NB4 (cell line): ENCODE results near the gene GMCL1.

Experiments used
- MAX ChIP-seq: IDR thresholded peaks from 2 replicates; pipeline ENCODE4 v1.6.1; 2011; ENCODE audit warnings: low read depth, low read length
- POLR2A ChIP-seq: IDR thresholded peaks from 2 replicates; pipeline ENCODE4 v1.6.1; 2011; ENCODE audit warnings: mild to moderate bottlenecking; ENCODE audit not compliant: insufficient read length; ENCODE audit errors: extremely low read depth
- TF ChIP-seq, protein P1 (sequence below): IDR thresholded peaks from one replicate; pipeline ENCODE4 v1.5.1; 2012; ENCODE audit warnings: low read depth, low read length

GRCh38 chr2:69804416-69804815 lies 25.0 kb upstream of the GMCL1 start:
- TF ChIP-seq, protein P1, sequence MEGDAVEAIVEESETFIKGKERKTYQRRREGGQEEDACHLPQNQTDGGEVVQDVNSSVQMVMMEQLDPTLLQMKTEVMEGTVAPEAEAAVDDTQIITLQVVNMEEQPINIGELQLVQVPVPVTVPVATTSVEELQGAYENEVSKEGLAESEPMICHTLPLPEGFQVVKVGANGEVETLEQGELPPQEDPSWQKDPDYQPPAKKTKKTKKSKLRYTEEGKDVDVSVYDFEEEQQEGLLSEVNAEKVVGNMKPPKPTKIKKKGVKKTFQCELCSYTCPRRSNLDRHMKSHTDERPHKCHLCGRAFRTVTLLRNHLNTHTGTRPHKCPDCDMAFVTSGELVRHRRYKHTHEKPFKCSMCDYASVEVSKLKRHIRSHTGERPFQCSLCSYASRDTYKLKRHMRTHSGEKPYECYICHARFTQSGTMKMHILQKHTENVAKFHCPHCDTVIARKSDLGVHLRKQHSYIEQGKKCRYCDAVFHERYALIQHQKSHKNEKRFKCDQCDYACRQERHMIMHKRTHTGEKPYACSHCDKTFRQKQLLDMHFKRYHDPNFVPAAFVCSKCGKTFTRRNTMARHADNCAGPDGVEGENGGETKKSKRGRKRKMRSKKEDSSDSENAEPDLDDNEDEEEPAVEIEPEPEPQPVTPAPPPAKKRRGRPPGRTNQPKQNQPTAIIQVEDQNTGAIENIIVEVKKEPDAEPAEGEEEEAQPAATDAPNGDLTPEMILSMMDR: no peak
- TF ChIP-seq POLR2A (no peak), MAX (no peak)
